Right cardiac atrium (tissue), 5 donors: ENCODE results near the gene CSNK1G1. TPM values are rescaled to one million over a fixed set of nuclear protein-coding genes. Genes with fewer than 3 reads are reported as not detected.
"Not testable (repeated sequence)": the region's sequence is repeated elsewhere in the genome, so short reads cannot be mapped to it uniquely, and the experiment has no call there.

Source experiments
- ATAC-seq, 2 donors: fragments of 200-7000 bp; cut with Tn5 transposase; one replicate each; pipeline versions ENCODE4 v1.8.0 to v1.9.1; 2020; ENCODE audit warnings: moderate library complexity in 2 of 2, mild to moderate bottlenecking in 1 of 2
- DNase-seq, 3 donors: peaks; one replicate each; pipeline ENCODE4 v3.0.0-alpha.2; 2020
- H3K27ac ChIP-seq: one replicate; pipeline ENCODE4 v1.5.1; 2013; ENCODE audit warnings: mild to moderate bottlenecking, low read length, control low read depth, moderate library complexity
- H3K27me3 ChIP-seq: one replicate; pipeline ENCODE4 v1.6.1; 2013; ENCODE audit not compliant: control insufficient read depth, insufficient read depth
- H3K4me1 ChIP-seq: one replicate; pipeline ENCODE4 v1.6.1; 2013; ENCODE audit warnings: low read length; ENCODE audit not compliant: control insufficient read depth, insufficient read depth
- H3K4me3 ChIP-seq: one replicate; pipeline ENCODE4 v1.5.1; 2013; ENCODE audit warnings: low read length, control low read depth
- H3K9me3 ChIP-seq: one replicate; pipeline ENCODE4 v1.6.1; 2013; ENCODE audit warnings: low read length; ENCODE audit not compliant: control insufficient read depth
- WGBS: extraction: QIAGEN DNeasy Blood & Tissue Kit; methylation state at CpG from one replicate; pipeline ENCODE4 v1.1.7; 2013; 5-methylcytosine and 5-hydroxymethylcytosine counted together
- intact Hi-C, 4 donors: fragments of 100-400 bp; cut with DNase I; formaldehyde crosslinking; loops; one replicate each; pipeline versions ENCODE4 v1.11.0 to v1.14.0; 2022 to 2023
- polyA plus RNA-seq: library from polyadenylated mRNA; stranded (reverse); fragments of 200-250 nt; gene quantifications from one replicate; pipeline ENCODE4 v1.2.3, GENCODE V29; 2013
- total RNA-seq, 4 donors: library from RNA; stranded (reverse); fragmentation: NEBNext Ultra II Directional; extraction: Animal tissue kit (Norgen Biotek cat#: 25700); gene quantifications; one replicate each; pipeline ENCODE4 v1.2.1, GENCODE V29; 2021
- donor health status: healthy with polysubstance abuse.
- donor health status: DM: no; HTN: yes; CAD: no.
- donor health status: DM: no; HTN: no; CAD: no.
- donor health status: DM: no; HTN: yes; CAD: no; lungs with severe emphysema.
- donor health status: DM: yes; HTN: yes; CAD: no.

The CSNK1G1 gene
- total and polyA plus RNA-seq, 5 donors: 2.3 to 11.5 (median 7.7) TPM

GRCh38 chr15:64286473-64286872 lies 69.5 kb downstream of the CSNK1G1 start:
- H3K4me3 ChIP-seq: no peak overlapping the region
- intact Hi-C loops: no loop called here

DNA sequence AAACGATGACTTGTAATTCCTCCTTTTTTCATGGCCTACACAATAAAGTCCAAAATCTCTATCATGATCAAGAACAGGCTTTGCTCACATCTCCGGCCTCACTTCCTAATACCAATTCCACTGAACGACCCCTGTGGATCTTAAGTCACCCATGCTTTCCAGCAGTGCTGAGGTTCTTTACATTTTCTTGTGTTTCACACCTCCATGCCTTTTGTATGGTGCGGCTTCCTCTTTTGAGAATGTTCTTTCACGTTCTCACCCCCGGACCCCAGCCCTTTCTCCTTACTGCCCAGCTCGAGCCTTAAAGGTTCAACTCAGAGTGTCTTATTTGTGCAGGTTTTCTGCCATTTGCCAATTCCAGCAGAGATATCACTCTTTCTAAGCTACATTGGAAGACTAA lies 70.1 kb downstream of the CSNK1G1 start:
- Histone ChIP-seq H3K4me1 (peaks cover 1% of the 10 kb centered on the region), H3K27ac (no peak overlapping the region), H3K27me3 (no peaks in the 10 kb centered on the region), H3K9me3 (no peaks in the 10 kb centered on the region), H3K4me3 (no peak overlapping the region)
- no peak for DNase-seq
- 72% methylated on average over 7 of the region's 7 CpGs for WGBS
- intact Hi-C loops: no loop called here
- no peak for ATAC-seq

More at GRCh38 chr15:64286473-64286872, 69.5 kb downstream of the CSNK1G1 start:
- H3K27me3 ChIP-seq: no peaks in the 10 kb centered on the region
- no peaks in the 10 kb centered on the region for H3K9me3 ChIP-seq
- ATAC-seq (no peak), DNase-seq (no peak)
- H3K27ac ChIP-seq: no peak overlapping the region
- H3K4me1 ChIP-seq: peaks cover 1% of the 10 kb centered on the region

DNA sequence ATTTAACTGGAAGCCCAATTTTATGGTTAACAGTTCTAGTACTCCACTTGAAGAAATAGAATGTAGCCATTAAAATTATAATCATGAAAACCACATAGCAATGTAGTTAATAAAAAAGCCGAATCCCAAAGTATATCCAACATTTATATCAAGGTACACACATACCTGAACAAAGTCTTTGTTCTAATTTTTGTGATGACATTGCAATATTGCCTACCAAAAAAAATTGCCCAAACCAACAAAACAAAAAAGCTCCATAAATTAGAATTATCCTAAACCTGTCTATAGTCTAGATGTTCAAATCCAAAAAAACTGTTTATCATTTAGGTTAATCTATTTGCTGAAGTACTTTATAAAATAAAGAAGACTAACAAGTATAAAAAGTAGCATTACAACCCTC lies 70.8 kb downstream of the CSNK1G1 start:
- H3K27ac ChIP-seq: no peak overlapping the region
- intact Hi-C loops: no loop called here
- H3K9me3 ChIP-seq: no peaks in the 10 kb centered on the region
- H3K4me3 ChIP-seq: no peak overlapping the region
- 99% methylated on average over 1 of the region's 1 CpG for WGBS
- no peak for DNase-seq
- H3K27me3 ChIP-seq: no peaks in the 10 kb centered on the region
- ATAC-seq: no peak
- peaks cover 1% of the 10 kb centered on the region for H3K4me1 ChIP-seq

DNA sequence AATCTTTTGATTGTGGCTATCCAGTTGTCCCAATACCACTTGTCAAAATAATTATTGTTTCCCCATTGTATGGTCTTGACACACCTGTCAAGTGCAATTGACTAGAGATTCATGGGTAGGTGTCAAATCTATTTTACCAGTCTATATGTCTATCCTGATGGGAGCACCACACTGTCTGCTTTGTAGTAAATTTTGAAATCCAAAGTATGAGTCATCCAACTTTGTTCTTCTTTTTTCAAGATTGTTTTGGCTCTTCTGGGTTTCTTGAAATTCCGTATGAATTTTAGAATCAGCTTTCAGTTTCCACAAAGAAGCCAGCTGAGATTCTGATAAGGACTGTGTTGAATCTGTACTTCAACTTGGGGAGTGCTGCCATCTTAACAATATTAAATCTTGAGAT lies 71.9 kb downstream of the CSNK1G1 start:
- Histone ChIP-seq H3K4me3 (no peak overlapping the region), H3K27me3 (no peaks in the 10 kb centered on the region), H3K9me3 (no peaks in the 10 kb centered on the region), H3K27ac (no peak overlapping the region), H3K4me1 (peaks cover 1% of the 10 kb centered on the region)
- intact Hi-C loops: no loop called here
- DNase-seq (no peak), ATAC-seq (peak; percentile 38 to 44)
- 45% methylated on average over 1 of the region's 1 CpG for WGBS

DNA sequence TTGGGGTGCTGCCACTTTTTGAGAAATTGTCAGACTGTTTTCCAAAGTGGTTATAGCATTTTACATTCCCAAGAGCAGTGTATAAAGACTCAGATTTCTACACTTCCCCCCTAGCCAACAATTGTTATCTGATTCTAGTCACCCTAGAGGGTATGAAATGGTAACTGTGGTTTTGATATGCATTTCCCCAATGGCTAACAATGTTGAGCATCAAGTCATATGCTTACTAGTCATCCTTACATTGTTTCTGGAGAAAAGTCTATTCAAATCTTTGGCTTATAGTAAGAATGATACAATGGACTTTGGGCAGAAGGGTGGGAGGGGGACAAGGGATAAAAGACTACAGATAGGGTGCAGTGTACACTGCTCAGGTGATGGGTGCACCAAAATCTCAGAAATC lies 73.3 kb downstream of the CSNK1G1 start:
- ATAC-seq: no peak
- Histone ChIP-seq H3K9me3 (no peaks in the 10 kb centered on the region), H3K4me1 (peaks cover 1% of the 10 kb centered on the region), H3K27me3 (no peaks in the 10 kb centered on the region), H3K4me3 (no peak overlapping the region), H3K27ac (no peak overlapping the region)
- intact Hi-C loops: no loop called here
- DNase-seq: no peak

DNA sequence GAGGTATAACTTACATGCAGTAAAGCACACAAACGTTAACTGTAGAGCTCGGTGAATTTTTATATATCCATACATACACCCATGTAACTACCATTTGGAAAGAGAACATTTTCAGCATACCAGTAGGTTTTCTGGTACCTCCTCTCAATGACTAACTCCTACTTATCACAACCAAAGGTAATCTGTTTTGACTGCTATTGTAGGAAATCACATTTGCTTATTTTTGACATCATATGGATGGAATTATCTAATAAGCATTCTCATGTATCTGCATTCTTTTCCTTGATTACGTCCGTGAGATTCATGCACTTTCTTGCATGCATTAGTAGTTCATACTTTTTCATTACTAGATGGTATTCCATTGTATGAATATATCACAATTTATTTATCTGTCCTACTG lies 76.8 kb downstream of the CSNK1G1 start:
- H3K27ac ChIP-seq: no peak overlapping the region
- no peaks in the 10 kb centered on the region for H3K27me3 ChIP-seq
- H3K9me3 ChIP-seq: no peaks in the 10 kb centered on the region
- peaks cover 3% of the 10 kb centered on the region for H3K4me1 ChIP-seq
- DNase-seq (no peak), ATAC-seq (no peak)
- H3K4me3 ChIP-seq: no peak overlapping the region
- intact Hi-C loops: no loop called here
- 95% methylated on average over 4 of the region's 4 CpGs for WGBS

DNA sequence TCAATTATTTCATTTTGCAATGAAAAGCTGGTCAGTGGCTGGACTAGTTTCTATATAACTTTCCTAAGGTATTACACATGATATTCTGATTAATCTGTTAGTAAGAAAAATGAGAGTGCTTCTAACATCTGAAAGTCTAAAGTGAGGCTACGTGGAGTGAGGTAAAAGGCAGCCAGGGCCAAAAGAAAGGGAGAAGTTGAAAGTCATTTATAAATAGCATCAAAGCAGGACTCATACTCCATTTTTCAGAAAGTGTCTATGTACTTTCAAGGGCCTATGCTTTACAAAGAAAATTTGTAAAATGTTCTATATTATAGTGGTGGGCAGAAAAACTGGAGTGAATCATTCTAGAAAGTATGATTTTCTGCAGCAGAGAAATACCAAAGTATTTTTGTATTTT lies 80.0 kb downstream of the CSNK1G1 start:
- Histone ChIP-seq H3K4me3 (no peak overlapping the region), H3K27ac (no peak overlapping the region), H3K27me3 (no peaks in the 10 kb centered on the region), H3K9me3 (no peaks in the 10 kb centered on the region), H3K4me1 (peaks cover 3% of the 10 kb centered on the region)
- DNase-seq (no peak), ATAC-seq (no peak)
- intact Hi-C loops: no loop called here
- 62% methylated on average over 1 of the region's 1 CpG for WGBS

DNA sequence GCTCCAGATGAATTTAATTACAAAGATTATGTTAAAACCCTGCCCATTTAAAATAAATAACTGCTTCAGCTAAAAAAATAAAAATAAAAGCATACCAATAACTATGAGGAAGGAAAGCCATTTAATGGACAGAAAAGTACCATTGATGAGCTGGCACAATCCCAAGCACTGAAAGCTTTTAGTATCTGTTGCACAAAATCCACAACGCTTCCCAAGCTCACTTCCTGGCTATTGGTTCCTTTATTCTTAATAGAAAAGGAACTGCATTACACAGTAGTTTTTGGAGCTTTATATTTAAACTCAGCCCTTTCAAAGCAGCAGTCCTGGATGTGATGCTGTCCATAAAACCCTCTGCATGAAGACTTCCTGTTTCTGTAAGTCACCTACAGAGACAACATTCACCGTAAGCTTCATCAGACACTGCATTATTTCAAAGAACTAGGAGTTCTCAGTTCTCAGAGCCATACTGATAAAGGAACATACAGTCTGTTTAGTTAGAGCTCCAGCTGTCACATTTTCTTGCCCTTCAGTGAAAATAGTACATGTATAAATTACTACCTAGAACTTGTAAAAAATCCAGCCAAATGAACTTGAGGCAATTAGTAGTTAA lies 81.5 kb downstream of the CSNK1G1 start:
- 30% methylated on average over 2 of the region's 2 CpGs for WGBS
- H3K27me3 ChIP-seq: no peaks in the 10 kb centered on the region
- intact Hi-C loops: no loop called here
- peaks cover 3% of the 10 kb centered on the region for H3K4me1 ChIP-seq
- no peaks in the 10 kb centered on the region for H3K9me3 ChIP-seq
- DNase-seq: no peak
- H3K4me3 ChIP-seq: no peak overlapping the region
- no peak overlapping the region for H3K27ac ChIP-seq
- peak in 1 of 2 donors; percentile 14 for ATAC-seq

DNA sequence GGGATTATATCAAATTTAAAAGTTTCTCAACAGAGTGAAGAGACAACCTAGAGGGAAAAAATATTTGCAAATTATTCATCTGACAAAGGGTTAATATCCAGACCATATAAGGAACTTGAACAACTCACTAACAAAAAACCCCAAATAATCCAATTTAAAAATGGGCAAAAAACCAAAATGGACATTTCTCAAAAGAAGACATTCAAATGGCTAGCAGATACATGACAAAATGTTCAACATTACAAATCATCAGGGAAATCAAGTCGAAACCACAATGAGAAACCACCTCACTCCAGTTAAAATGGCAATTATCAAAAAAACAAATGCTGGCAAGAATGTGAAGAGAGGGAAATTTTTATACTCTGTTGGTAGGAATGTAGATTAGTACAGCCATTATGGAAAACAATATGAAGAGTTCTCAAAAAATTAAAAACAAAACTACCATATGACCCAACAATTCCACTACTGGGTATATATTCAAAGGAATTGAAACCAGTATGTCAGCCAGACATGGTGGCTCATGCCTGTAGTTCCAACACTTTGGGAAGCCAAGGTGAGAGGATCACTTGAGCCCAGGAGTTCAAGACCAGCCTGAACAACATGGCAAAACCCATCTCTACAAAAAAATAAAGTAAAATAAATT lies 88.5 kb downstream of the CSNK1G1 start:
- no peaks in the 10 kb centered on the region for H3K9me3 ChIP-seq
- H3K4me3 ChIP-seq: no peak overlapping the region
- DNase-seq (no peak), ATAC-seq (no peak)
- WGBS: 89% methylated on average over 1 of the region's 1 CpG
- intact Hi-C loops: no loop called here
- no peaks in the 10 kb centered on the region for H3K27me3 ChIP-seq
- H3K4me1 ChIP-seq: no peaks in the 10 kb centered on the region
- no peak overlapping the region for H3K27ac ChIP-seq

DNA sequence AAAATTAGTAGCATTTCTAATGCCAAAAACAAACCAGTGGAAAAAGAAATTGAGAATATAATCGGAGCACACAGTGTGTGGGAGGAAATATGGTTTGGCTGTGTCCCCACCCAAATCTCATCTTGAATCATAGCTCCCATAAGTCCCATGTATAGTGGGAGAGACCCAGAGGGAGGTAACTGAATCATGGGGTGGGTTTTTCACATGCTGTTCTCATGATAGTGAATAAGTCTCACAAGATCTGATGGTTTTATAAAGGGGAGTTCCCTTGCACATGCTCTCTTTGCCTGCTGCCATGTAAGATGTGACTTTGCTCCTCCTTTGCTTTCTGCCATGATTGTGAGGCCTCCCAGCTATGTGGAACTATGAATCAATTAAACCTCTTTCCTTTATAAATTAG lies 90.8 kb downstream of the CSNK1G1 start:
- H3K4me1 ChIP-seq, ATAC-seq, H3K4me3 ChIP-seq, DNase-seq, H3K27ac ChIP-seq, H3K9me3 ChIP-seq, intact Hi-C loops, H3K27me3 ChIP-seq: not testable (repeated sequence)
- WGBS: 55% methylated on average over 1 of the region's 1 CpG

GRCh38 chr15:64264502-64264901 lies 91.5 kb downstream of the CSNK1G1 start:
- 86% methylated on average over 4 of the region's 4 CpGs for WGBS
- ATAC-seq: no peak
- intact Hi-C loops: no loop called here

DNA sequence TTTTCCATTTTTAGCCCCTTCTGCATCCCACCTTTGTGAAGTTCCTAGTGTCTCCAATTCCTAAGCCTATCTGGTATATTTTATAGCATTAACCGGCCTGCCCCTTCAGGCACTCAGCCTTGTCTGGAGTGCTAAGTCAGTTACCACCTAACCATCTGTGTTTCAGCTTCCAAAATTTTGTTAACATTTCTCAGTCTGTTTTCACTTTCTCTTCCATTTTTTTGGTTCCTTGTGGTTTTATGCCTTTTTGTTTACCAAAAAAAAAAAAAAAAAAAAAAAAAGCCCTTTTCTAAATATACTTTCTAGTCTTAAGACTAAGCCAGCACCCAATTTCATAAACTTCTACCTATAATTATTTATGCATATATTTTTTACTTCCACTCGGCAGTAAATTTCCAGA lies 92.4 kb downstream of the CSNK1G1 start:
- ATAC-seq (no peak), DNase-seq (no peak)
- Histone ChIP-seq H3K27me3 (no peaks in the 10 kb centered on the region), H3K9me3 (no peaks in the 10 kb centered on the region), H3K4me3 (no peak overlapping the region), H3K4me1 (no peaks in the 10 kb centered on the region), H3K27ac (no peak overlapping the region)
- 72% methylated on average over 2 of the region's 2 CpGs for WGBS
- intact Hi-C loops: no loop called here

More at GRCh38 chr15:64264502-64264901, 91.5 kb downstream of the CSNK1G1 start:
- no peak for DNase-seq
- H3K4me1 ChIP-seq: no peaks in the 10 kb centered on the region
- H3K27me3 ChIP-seq: no peaks in the 10 kb centered on the region
- H3K27ac ChIP-seq: no peak overlapping the region
- no peaks in the 10 kb centered on the region for H3K9me3 ChIP-seq
- no peak overlapping the region for H3K4me3 ChIP-seq
